Endothelial cell of hepatic sinusoid (primary cell): ENCODE measurements around the gene BCOR.

ENCODE experiments used
- in situ Hi-C: cut with HindIII; loops from 2 replicates; pipeline ENCODE4 v1.10.0; 2017; ENCODE audit warnings: low sequenced_read_pairs

BCOR gene

DNA sequence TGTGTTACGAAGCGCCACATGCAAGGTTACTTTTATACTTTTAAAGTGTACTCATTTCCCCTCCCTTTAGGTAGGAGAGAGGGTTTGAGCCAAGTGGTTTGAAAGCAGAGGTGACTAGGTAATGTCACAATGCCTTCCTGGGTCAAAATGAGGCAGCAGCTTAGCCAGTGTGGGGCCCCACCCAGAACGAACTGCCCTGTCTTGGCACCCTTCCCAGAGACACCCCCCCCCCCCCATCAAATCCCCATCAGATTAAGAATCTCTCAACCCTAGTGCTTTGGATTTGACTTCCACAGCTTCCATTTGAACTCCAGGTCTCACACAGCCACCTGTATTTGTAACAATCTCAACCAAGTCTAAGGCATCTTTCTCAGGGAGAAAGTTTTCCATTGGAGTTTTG lies 31.1 kb downstream of the BCOR start:
- in situ Hi-C loops, result no loop called here

- in situ Hi-C loops, result no loop called here
Measured at GRCh38 chrX:40065296-40066046, 32.3 kb downstream of the BCOR start.

- in situ Hi-C loops, result no loop called here
Measured at GRCh38 chrX:40064055-40064597, 33.6 kb downstream of the BCOR start.

- in situ Hi-C loops, result no loop called here
Measured at GRCh38 chrX:40063555-40063954, 34.2 kb downstream of the BCOR start.

DNA sequence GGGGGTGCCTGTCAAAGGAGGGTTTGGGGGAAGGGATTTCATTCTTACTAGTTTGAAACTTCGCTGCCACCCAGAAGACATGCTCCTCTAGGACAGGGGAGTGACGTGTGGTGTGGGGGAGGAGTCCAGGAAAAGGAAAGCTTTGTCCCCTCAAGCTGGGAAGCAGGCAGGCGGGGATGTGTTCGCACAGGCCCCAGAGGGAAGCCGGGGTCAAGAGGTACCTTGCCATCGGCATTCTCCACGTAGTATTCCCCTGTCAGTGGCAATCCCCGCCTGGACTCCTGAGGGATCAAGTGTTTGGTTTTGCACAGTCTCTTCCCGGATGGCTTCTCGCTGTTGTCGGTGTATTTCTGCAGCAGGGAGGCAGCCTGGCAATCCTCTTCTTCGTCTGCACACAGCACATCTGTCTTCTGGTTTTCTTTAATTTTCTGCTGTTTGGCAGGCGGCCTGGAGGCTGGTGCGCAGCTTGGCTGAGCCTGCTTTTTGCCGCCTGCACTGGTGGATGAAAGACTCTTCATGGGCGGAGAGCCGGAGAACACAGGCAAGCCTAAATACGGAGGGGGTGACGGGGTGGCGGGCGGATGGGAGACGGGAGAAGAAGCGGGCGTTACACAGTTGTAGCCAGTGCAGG lies 35.1 kb downstream of the BCOR start:
- in situ Hi-C loops, result no loop called here

DNA sequence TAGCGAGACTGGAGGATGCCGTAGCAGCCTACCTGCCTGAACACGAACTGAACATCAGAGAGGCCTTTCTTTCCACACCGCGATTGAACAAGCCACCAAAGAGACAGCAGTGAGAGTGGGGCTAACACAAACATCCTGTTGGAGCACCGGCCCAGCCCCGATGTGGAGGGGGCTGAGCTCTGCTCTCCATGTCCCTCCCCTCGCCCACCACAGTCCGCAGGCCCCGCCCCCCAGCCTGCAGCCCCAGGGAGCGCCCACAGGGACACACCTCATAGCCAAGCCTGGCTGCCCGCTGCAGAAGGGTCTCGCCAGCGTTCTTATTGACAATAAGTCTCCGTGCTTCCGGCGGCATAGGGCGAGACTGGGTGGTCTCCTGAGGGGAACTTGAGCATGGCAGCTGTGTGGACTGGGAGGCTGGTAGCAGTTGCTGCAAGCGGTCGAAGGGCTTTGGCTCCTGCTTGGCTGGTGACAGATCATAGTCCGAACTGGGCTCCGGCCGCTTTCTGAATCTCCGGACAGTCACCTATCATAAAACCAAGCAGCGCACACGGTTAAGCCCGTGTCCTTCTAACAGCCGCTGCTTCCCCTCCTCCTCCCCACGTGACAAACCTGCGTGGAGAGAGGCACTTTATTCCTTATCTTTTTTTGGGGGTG lies 35.8 kb downstream of the BCOR start:
- in situ Hi-C loops, result no loop called here

- in situ Hi-C loops, result no loop called here
Measured at GRCh38 chrX:40061005-40061404, 36.8 kb downstream of the BCOR start.

GRCh38 chrX:40060356-40060845 lies 37.4 kb downstream of the BCOR start:
- in situ Hi-C loops, result no loop called here

DNA sequence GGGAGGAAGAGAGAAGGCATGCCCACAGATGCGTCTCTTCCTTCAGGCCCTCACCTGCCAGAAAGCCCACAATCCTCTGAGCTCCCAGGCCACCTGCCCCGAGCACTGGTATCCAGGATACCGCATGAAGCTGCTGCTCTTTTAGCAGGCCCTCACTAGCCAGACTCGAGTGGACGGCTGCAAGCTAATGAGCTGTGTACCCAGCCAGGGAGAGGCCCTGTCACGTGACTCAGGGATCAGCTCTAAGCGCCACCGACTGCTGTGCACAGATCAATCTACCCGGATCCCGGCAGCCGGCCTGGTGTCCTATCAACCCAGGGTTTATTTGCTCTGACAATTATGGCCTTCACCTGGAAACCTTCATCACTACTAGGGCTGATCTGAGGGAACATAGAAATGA lies 39.0 kb downstream of the BCOR start:
- in situ Hi-C loops, result loop anchor here (5.0 kb wide), 2 partner anchors 86 to 89 kb away; no protein-coding TSS in a partner anchor

DNA sequence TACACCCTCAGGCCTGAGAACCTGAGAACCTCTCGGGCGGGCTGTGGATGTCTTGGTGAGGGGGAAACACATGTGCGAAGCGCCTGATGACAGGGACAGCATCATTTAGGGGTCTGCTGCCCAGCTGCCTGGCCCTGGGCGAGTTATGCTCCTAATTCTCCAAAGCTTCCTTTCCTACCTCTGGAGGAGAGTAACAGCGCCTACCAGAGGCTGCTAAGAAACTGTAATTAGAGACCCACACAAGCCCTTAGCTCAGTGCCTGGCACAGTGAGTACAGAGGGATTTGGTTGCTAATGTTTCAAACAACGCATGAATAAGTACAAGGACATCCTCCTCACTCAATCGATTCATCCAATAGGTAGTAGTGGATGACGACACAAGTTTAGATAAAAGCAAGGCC lies 40.4 kb downstream of the BCOR start:
- in situ Hi-C loops, result loop anchor here (5.0 kb wide), 2 partner anchors 85 to 90 kb away; no protein-coding TSS in a partner anchor

- in situ Hi-C loops, result loop anchor here (5.0 kb wide), 2 partner anchors 84 to 91 kb away; no protein-coding TSS in a partner anchor
Measured at GRCh38 chrX:40056420-40056819, 41.3 kb downstream of the BCOR start.

GRCh38 chrX:40055495-40055894 lies 42.3 kb downstream of the BCOR start:
- in situ Hi-C loops, result loop anchor here (5.0 kb wide), 2 partner anchors 83 to 92 kb away; no protein-coding TSS in a partner anchor

GRCh38 chrX:40054793-40055192 lies 43.0 kb downstream of the BCOR start:
- in situ Hi-C loops, result loop anchor here (5.0 kb wide), 2 partner anchors 82 to 93 kb away; no protein-coding TSS in a partner anchor

DNA sequence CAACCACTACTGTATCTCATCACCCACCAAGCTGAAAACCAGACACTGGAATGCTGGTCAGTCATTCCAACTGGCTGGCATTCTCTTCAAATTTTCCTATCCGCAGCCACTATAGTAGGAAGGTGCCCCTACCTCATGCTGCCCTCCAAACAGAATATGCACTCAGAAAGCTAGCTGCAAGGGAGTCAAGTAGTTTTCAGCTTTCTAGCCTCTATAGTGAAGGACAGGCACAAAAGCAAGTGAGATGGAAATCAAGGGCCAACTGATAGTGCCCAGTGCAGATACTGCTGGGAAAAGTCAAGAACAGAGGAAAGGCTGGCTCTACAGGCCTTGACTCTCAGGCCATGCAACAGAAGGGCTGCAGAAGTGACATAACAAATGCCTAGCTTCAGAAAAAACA lies 47.2 kb downstream of the BCOR start:
- in situ Hi-C loops, result no loop called here

- in situ Hi-C loops, result no loop called here
Measured at GRCh38 chrX:40049084-40049641, 48.6 kb downstream of the BCOR start.

- in situ Hi-C loops, result no loop called here
Measured at GRCh38 chrX:40047485-40047884, 50.3 kb downstream of the BCOR start.

- in situ Hi-C loops, result no loop called here
Measured at GRCh38 chrX:40043895-40044294, 53.9 kb downstream of the BCOR start.

- in situ Hi-C loops, result no loop called here
Measured at GRCh38 chrX:40041915-40042314, 55.8 kb downstream of the BCOR start.

DNA sequence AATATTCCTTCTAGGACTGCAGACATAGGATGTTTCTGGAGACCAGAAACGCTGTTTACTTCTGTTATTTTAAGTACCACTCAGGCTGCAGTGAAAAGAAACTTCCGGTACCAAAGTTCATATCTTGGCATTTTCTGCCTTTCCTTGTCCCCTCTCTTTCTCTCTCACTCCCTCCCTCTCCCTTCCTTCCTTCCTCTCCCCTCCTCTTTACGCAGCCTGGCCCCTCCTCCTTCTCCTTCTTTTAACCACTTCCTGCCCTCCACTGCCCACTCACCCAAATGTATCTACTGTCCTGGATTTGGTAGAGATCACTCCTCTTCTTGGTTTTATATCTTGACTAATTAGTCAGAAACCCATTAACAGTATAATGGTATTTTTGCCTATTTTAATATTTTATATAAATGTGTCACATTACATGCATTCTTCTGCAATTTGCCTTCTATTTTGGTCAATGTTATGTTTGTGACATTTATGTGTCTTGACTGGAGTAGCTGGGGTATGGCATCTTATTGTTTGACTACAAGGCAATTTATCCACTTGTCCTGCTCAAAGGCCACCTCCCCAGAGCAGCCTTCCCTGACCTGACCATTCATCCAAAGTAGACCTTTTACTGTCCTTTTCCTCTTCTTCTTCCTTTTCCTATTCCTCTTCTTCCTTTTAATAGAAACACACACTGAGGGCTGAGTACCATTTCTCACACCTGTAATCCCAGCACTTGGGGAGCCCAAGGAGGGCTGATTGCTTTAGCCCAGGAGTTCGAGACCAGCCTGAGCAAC lies 56.9 kb downstream of the BCOR start:
- in situ Hi-C loops, result no loop called here

- in situ Hi-C loops, result no loop called here
Measured at GRCh38 chrX:40039887-40040286, 57.9 kb downstream of the BCOR start.
